Calu3 (cell line): ENCODE measurements around the gene CEP128. TPM values are rescaled to one million over a fixed set of nuclear protein-coding genes. Genes with fewer than 3 reads are reported as not detected.

Experiments
- BruUV-seq: library from RNA; stranded (reverse); fragments of 400-500 nt; replicated peaks from 2 replicates; lab custom pipeline; 2021; lab: Mats Ljungman, UMichigan
- CTCF ChIA-PET: fragments of 300-600 bp; sonication (Branson Sonifier 250); formaldehyde crosslinking; loops from one replicate; lab custom pipeline; 2022; ENCODE audit warnings: antibody characterized with exemption; lab: Charles Lee
- DNase-seq: peaks from one replicate; pipeline ENCODE4 v3.0.0; 2022
- H3K27ac Mint-ChIP-seq: one replicate; pipeline ENCODE4 v1.8.0; 2022; ENCODE audit warnings: mixed read lengths; ENCODE audit not compliant: unreplicated experiment
- H3K27me3 Mint-ChIP-seq: one replicate; pipeline ENCODE4 v1.8.0; 2022; ENCODE audit warnings: mixed read lengths; ENCODE audit not compliant: unreplicated experiment
- H3K36me3 Mint-ChIP-seq: one replicate; pipeline ENCODE4 v1.8.0; 2022; ENCODE audit warnings: mild to moderate bottlenecking, moderate library complexity, mixed read lengths; ENCODE audit not compliant: insufficient read depth, unreplicated experiment
- H3K4me1 Mint-ChIP-seq: one replicate; pipeline ENCODE4 v1.8.0; 2022; ENCODE audit warnings: mild to moderate bottlenecking, low read depth, mixed read lengths; ENCODE audit not compliant: unreplicated experiment
- H3K4me3 Mint-ChIP-seq: one replicate; pipeline ENCODE4 v1.8.0; 2022; ENCODE audit warnings: mild to moderate bottlenecking, low read depth, moderate library complexity, mixed read lengths; ENCODE audit not compliant: unreplicated experiment
- H3K9me3 Mint-ChIP-seq: one replicate; pipeline ENCODE4 v1.8.0; 2022; ENCODE audit warnings: low read depth, mixed read lengths; ENCODE audit not compliant: unreplicated experiment
- CTCF ChIP-seq: fragments of 200-600 bp; IDR thresholded peaks from one replicate; pipeline ENCODE4 v1.8.0; 2022; ENCODE audit warnings: antibody characterized with exemption; ENCODE audit not compliant: unreplicated experiment
- intact Hi-C: fragments of 100-400 bp; cut with micrococcal nuclease; formaldehyde crosslinking; loops from one replicate; pipeline ENCODE4 v1.10.0; 2022; ENCODE audit not compliant: unreplicated experiment
- total RNA-seq: library from RNA; stranded (reverse); gene quantifications from 2 replicates; pipeline ENCODE4 v1.2.3, GENCODE V29; 2022

The CEP128 gene
- total RNA-seq, 1 experiment from 2014 or later = 22.9 TPM

- H3K27ac Mint-ChIP-seq = no peak overlapping the region
- H3K9me3 Mint-ChIP-seq = no peaks in the 10 kb centered on the region
- no peak for TF ChIP-seq CTCF
- H3K4me1 Mint-ChIP-seq = no peaks in the 10 kb centered on the region
- CTCF ChIA-PET = no interaction called here
- no peaks in the 10 kb centered on the region for H3K27me3 Mint-ChIP-seq
- no peak overlapping the region for H3K4me3 Mint-ChIP-seq
- no TSS peak for BruUV-seq
- DNase-seq = no peak
- H3K36me3 Mint-ChIP-seq = no peaks in the 10 kb centered on the region
- intact Hi-C loops = no loop called here
Measured at GRCh38 chr14:80498533-80498932, 443.0 kb downstream of the CEP128 start.

DNA sequence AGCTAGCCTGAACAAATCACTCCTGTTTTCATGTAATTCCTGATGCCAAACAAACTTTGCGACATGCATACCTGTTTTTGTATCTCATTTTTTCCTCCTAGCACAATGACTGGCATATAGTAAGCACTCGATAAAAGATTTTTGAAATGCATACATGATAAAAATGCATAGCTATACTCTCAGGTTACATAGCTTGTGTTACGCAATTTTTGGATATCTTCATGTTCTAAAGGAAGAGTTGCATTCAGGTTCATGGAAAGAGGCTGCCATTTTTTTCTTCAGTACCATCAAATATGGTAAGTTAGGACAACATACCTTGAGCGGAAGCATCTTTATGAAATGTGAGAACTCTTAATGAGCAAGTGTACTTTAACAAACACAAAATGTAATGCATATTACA lies 445.4 kb downstream of the CEP128 start:
- H3K36me3 Mint-ChIP-seq = no peaks in the 10 kb centered on the region
- H3K4me1 Mint-ChIP-seq = no peaks in the 10 kb centered on the region
- no peaks in the 10 kb centered on the region for H3K9me3 Mint-ChIP-seq
- H3K27me3 Mint-ChIP-seq = no peaks in the 10 kb centered on the region
- DNase-seq = no peak
- no peak overlapping the region for H3K4me3 Mint-ChIP-seq
- intact Hi-C loops = no loop called here
- CTCF ChIA-PET = no interaction called here
- no peak overlapping the region for H3K27ac Mint-ChIP-seq
- no peak for TF ChIP-seq CTCF
- no TSS peak for BruUV-seq

- no peak for TF ChIP-seq CTCF
- no peak for DNase-seq
- Mint-ChIP-seq H3K4me3 (no peak overlapping the region), H3K27me3 (no peaks in the 10 kb centered on the region), H3K36me3 (no peaks in the 10 kb centered on the region), H3K4me1 (no peaks in the 10 kb centered on the region), H3K27ac (no peak overlapping the region), H3K9me3 (no peaks in the 10 kb centered on the region)
- CTCF ChIA-PET = no interaction called here
- BruUV-seq = no TSS peak
- intact Hi-C loops = loop anchor here (2.0 kb wide), 1 partner anchor 18 kb away; no protein-coding TSS in a partner anchor
Measured at GRCh38 chr14:80494769-80495168, 446.8 kb downstream of the CEP128 start.

DNA sequence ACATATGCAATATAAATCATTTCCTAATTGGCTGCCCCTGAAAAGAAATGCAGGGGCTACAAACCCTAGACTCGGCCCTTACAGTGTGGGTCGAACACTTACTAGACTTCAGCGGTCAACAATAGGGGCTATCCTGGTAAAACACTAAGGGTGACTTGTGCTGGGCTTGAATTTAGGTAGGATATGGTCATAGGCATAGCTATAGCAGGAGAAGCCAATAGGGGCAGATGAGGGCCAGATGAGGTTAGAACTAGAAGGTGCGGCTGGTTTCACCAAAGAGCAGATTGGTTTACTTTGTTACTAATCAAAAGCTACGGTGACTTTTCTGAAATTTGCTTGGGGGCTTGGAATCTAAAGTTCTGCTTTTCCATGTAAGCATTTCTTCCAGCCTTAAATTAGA lies 447.9 kb downstream of the CEP128 start:
- no peaks in the 10 kb centered on the region for H3K36me3 Mint-ChIP-seq
- no peaks in the 10 kb centered on the region for H3K4me1 Mint-ChIP-seq
- CTCF ChIA-PET = no interaction called here
- TF ChIP-seq CTCF = no peak
- no peak for DNase-seq
- intact Hi-C loops = loop anchor here (2.0 kb wide), 1 partner anchor 19 kb away; no protein-coding TSS in a partner anchor
- BruUV-seq = no TSS peak
- no peaks in the 10 kb centered on the region for H3K9me3 Mint-ChIP-seq
- H3K27ac Mint-ChIP-seq = no peak overlapping the region
- H3K4me3 Mint-ChIP-seq = no peak overlapping the region
- no peaks in the 10 kb centered on the region for H3K27me3 Mint-ChIP-seq
